HepG2 (cell line): Measurements from ENCODE around the gene HSD17B11. TPM values are rescaled to one million over a fixed set of nuclear protein-coding genes. Genes with fewer than 3 reads are reported as not detected.

Experiments used
- ATF7 ChIP-seq, 2 experiments: fragments of 450-650 bp in 1 of 2; sonication (generic) in 1 of 2; formaldehyde crosslinking in 1 of 2; IDR thresholded peaks; 2 replicates each; pipeline versions ENCODE4 v1.4.0 to v1.6.1; 2016 to 2020; ENCODE audit warnings: antibody characterized with exemption in 1 of 2, mild to moderate bottlenecking in 1 of 2, missing genetic modification reagents in 1 of 2
- HOMEZ ChIP-seq: IDR thresholded peaks from 2 replicates; pipeline ENCODE4 v1.6.1; 2016; ENCODE audit warnings: low read depth
- MYNN ChIP-seq: sonication (generic); formaldehyde crosslinking; IDR thresholded peaks from 2 replicates; pipeline ENCODE4 v1.4.0; 2020; ENCODE audit warnings: mild to moderate bottlenecking, low read depth, missing genetic modification reagents
- ZNF563 ChIP-seq: sonication (generic); formaldehyde crosslinking; IDR thresholded peaks from 2 replicates; pipeline ENCODE4 v1.8.0; 2022; ENCODE audit warnings: mild to moderate bottlenecking, moderate library complexity, missing genetic modification reagents
- ZNF839 ChIP-seq: sonication (generic); formaldehyde crosslinking; IDR thresholded peaks from 2 replicates; pipeline ENCODE4 v1.4.0; 2020; ENCODE audit warnings: missing genetic modification reagents, mild to moderate bottlenecking, borderline replicate concordance
- polyA plus RNA-seq, 8 experiments: library from polyadenylated mRNA; depleted of rRNA in 3 of 8; stranded (reverse) in 7 of 8; unstranded in 1 of 8; fragments of >200 nt; fragmentation: Illumina TruSeq in 4 of 8; extraction: Trizol in 4 of 8; gene quantifications; 2 replicates each; pipeline versions ENCODE4 v1.2.1 to v1.2.3, GENCODE V29; 2011 to 2016; ENCODE audit warnings: low read depth in 4 of 8, missing spikeins in 1 of 8, mixed read lengths in 1 of 8; ENCODE audit not compliant: insufficient read depth in 1 of 8
- total RNA-seq, 5 experiments: library from RNA; depleted of rRNA; stranded (reverse); fragments of >200 nt; fragmentation: Illumina TruSeq; extraction: Trizol; gene quantifications; 2 replicates each; pipeline ENCODE4 v1.2.3, GENCODE V29; 2016; ENCODE audit warnings: low read depth in 1 of 5
- TF ChIP-seq, protein P1 (sequence below), 2 experiments: fragments of 450-650 bp in 1 of 2; sonication (generic) in 1 of 2; formaldehyde crosslinking in 1 of 2; IDR thresholded peaks; 2 replicates each; pipeline versions ENCODE4 v1.6.1 to v1.8.0; 2016 to 2022; ENCODE audit warnings: antibody characterized with exemption in 1 of 2, mild to moderate bottlenecking in 1 of 2, missing genetic modification reagents in 1 of 2
- TF ChIP-seq, protein P2 (sequence below): sonication (generic); formaldehyde crosslinking; IDR thresholded peaks from 2 replicates; pipeline ENCODE4 v1.4.0; 2020; ENCODE audit warnings: missing genetic modification reagents
- TF ChIP-seq, protein P3 (sequence below): sonication (generic); formaldehyde crosslinking; conservative IDR thresholded peaks from 2 replicates; pipeline ENCODE4 v1.4.0; 2020; ENCODE audit warnings: missing genetic modification reagents

HSD17B11 gene
- total and polyA plus RNA-seq, 2 of the 13 experiments (the other 11 are each of a cell fraction or from before 2014, with no cell fraction given) = 121 to 158 TPM

- TF ChIP-seq, protein P1, sequence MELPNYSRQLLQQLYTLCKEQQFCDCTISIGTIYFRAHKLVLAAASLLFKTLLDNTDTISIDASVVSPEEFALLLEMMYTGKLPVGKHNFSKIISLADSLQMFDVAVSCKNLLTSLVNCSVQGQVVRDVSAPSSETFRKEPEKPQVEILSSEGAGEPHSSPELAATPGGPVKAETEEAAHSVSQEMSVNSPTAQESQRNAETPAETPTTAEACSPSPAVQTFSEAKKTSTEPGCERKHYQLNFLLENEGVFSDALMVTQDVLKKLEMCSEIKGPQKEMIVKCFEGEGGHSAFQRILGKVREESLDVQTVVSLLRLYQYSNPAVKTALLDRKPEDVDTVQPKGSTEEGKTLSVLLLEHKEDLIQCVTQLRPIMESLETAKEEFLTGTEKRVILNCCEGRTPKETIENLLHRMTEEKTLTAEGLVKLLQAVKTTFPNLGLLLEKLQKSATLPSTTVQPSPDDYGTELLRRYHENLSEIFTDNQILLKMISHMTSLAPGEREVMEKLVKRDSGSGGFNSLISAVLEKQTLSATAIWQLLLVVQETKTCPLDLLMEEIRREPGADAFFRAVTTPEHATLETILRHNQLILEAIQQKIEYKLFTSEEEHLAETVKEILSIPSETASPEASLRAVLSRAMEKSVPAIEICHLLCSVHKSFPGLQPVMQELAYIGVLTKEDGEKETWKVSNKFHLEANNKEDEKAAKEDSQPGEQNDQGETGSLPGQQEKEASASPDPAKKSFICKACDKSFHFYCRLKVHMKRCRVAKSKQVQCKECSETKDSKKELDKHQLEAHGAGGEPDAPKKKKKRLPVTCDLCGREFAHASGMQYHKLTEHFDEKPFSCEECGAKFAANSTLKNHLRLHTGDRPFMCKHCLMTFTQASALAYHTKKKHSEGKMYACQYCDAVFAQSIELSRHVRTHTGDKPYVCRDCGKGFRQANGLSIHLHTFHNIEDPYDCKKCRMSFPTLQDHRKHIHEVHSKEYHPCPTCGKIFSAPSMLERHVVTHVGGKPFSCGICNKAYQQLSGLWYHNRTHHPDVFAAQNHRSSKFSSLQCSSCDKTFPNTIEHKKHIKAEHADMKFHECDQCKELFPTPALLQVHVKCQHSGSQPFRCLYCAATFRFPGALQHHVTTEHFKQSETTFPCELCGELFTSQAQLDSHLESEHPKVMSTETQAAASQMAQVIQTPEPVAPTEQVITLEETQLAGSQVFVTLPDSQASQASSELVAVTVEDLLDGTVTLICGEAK (IDR thresholded peaks at IDR 0.05) = no peak
- TF ChIP-seq, protein P1 (CRISPR knock-in tag; IDR thresholded peaks at IDR 0.05) = peak; percentile 73; the same call in 1 of the 2 replicates
- TF ChIP-seq, protein P2, sequence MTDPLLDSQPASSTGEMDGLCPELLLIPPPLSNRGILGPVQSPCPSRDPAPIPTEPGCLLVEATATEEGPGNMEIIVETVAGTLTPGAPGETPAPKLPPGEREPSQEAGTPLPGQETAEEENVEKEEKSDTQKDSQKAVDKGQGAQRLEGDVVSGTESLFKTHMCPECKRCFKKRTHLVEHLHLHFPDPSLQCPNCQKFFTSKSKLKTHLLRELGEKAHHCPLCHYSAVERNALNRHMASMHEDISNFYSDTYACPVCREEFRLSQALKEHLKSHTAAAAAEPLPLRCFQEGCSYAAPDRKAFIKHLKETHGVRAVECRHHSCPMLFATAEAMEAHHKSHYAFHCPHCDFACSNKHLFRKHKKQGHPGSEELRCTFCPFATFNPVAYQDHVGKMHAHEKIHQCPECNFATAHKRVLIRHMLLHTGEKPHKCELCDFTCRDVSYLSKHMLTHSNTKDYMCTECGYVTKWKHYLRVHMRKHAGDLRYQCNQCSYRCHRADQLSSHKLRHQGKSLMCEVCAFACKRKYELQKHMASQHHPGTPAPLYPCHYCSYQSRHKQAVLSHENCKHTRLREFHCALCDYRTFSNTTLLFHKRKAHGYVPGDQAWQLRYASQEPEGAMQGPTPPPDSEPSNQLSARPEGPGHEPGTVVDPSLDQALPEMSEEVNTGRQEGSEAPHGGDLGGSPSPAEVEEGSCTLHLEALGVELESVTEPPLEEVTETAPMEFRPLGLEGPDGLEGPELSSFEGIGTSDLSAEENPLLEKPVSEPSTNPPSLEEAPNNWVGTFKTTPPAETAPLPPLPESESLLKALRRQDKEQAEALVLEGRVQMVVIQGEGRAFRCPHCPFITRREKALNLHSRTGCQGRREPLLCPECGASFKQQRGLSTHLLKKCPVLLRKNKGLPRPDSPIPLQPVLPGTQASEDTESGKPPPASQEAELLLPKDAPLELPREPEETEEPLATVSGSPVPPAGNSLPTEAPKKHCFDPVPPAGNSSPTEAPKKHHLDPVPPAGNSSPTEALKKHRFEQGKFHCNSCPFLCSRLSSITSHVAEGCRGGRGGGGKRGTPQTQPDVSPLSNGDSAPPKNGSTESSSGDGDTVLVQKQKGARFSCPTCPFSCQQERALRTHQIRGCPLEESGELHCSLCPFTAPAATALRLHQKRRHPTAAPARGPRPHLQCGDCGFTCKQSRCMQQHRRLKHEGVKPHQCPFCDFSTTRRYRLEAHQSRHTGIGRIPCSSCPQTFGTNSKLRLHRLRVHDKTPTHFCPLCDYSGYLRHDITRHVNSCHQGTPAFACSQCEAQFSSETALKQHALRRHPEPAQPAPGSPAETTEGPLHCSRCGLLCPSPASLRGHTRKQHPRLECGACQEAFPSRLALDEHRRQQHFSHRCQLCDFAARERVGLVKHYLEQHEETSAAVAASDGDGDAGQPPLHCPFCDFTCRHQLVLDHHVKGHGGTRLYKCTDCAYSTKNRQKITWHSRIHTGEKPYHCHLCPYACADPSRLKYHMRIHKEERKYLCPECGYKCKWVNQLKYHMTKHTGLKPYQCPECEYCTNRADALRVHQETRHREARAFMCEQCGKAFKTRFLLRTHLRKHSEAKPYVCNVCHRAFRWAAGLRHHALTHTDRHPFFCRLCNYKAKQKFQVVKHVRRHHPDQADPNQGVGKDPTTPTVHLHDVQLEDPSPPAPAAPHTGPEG (CRISPR knock-in tag) = no peak; the same call in 1 of the 2 replicates
- TF ChIP-seq MYNN (CRISPR knock-in tag) (no peak), ATF7 (IDR thresholded peaks at IDR 0.05) (no peak), ATF7 (CRISPR knock-in tag; IDR thresholded peaks at IDR 0.05) (peak; percentile 33; the same call in 1 of the 2 replicates), HOMEZ (CRISPR knock-in tag) (peak; percentile 85), ZNF563 (CRISPR knock-in tag) (peak; percentile 53; the same call in 1 of the 2 replicates), ZNF839 (CRISPR knock-in tag) (0 out of 2 replicates have a peak, but pooled peaks have one; percentile 46)
- TF ChIP-seq, protein P3, sequence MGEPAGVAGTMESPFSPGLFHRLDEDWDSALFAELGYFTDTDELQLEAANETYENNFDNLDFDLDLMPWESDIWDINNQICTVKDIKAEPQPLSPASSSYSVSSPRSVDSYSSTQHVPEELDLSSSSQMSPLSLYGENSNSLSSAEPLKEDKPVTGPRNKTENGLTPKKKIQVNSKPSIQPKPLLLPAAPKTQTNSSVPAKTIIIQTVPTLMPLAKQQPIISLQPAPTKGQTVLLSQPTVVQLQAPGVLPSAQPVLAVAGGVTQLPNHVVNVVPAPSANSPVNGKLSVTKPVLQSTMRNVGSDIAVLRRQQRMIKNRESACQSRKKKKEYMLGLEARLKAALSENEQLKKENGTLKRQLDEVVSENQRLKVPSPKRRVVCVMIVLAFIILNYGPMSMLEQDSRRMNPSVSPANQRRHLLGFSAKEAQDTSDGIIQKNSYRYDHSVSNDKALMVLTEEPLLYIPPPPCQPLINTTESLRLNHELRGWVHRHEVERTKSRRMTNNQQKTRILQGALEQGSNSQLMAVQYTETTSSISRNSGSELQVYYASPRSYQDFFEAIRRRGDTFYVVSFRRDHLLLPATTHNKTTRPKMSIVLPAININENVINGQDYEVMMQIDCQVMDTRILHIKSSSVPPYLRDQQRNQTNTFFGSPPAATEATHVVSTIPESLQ = no peak
These were observed at the start of gene HSD17B11 (continued) for GRCh38 chr4:87390891-87391575.
